GM23338 (cell line): Measurements from ENCODE around the gene ALDH6A1.

ENCODE experiments used
- CREB1 ChIP-seq: fragments of 250-450 bp; sonication (Bioruptor Pico); IDR thresholded peaks from 2 replicates; pipeline ENCODE4 v1.5.0; 2020; ENCODE audit warnings: low read depth, mild to moderate bottlenecking, moderate library complexity
- EZH2 ChIP-seq: fragments of 200-600 bp; sonication (generic); IDR thresholded peaks from one replicate; pipeline ENCODE4 v1.8.0; 2017; ENCODE audit warnings: antibody characterized with exemption, mild to moderate bottlenecking, low read depth; ENCODE audit not compliant: unreplicated experiment
- EZH2phosphoT487 ChIP-seq: fragments of 200-600 bp; sonication (generic); IDR thresholded peaks from one replicate; pipeline ENCODE4 v1.8.1; 2018; ENCODE audit warnings: antibody characterized with exemption; ENCODE audit not compliant: unreplicated experiment
- JUNB ChIP-seq: IDR thresholded peaks from one replicate; pipeline ENCODE4 v1.6.1; 2016; ENCODE audit warnings: antibody characterized with exemption; ENCODE audit not compliant: unreplicated experiment
- NANOG ChIP-seq: IDR thresholded peaks from 2 replicates; pipeline ENCODE4 v1.6.1; 2016; ENCODE audit warnings: antibody characterized with exemption, borderline replicate concordance
- POLR2AphosphoS5 ChIP-seq: IDR thresholded peaks from 2 replicates; pipeline ENCODE4 v1.6.1; 2016; ENCODE audit warnings: antibody characterized with exemption, low read depth
- STAT1 ChIP-seq: IDR thresholded peaks from one replicate; pipeline ENCODE4 v1.6.1; 2016; ENCODE audit warnings: antibody characterized with exemption; ENCODE audit not compliant: unreplicated experiment
- ZNF331 ChIP-seq: fragments of 250-450 bp; sonication (Bioruptor Pico); IDR thresholded peaks from 2 replicates; pipeline ENCODE4 v1.5.0; 2020; ENCODE audit warnings: low read depth, mild to moderate bottlenecking, moderate library complexity
- TF ChIP-seq, protein P1 (sequence below), 2 experiments: fragments of 200-600 bp in 1 of 2; sonication (generic) in 1 of 2; conservative IDR thresholded peaks; 2 replicates each; pipeline versions ENCODE4 v1.5.1 to v1.6.1; 2016 to 2017; ENCODE audit warnings: antibody characterized with exemption in 2 of 2, low read depth in 2 of 2, mild to moderate bottlenecking in 2 of 2, moderate library complexity in 1 of 2
- TF ChIP-seq, protein P2 (sequence below): IDR thresholded peaks from 2 replicates; pipeline ENCODE4 v1.6.1; 2016; ENCODE audit warnings: antibody characterized with exemption
- TF ChIP-seq, protein P3 (sequence below): IDR thresholded peaks from one replicate; pipeline ENCODE4 v1.6.1; 2018; ENCODE audit warnings: antibody characterized with exemption; ENCODE audit not compliant: unreplicated experiment
- TF ChIP-seq, protein P4 (sequence below): fragments of 250-450 bp; sonication (Bioruptor Pico); IDR thresholded peaks from 2 replicates; pipeline ENCODE4 v1.5.0; 2020; ENCODE audit warnings: mild to moderate bottlenecking, moderate library complexity

DNA sequence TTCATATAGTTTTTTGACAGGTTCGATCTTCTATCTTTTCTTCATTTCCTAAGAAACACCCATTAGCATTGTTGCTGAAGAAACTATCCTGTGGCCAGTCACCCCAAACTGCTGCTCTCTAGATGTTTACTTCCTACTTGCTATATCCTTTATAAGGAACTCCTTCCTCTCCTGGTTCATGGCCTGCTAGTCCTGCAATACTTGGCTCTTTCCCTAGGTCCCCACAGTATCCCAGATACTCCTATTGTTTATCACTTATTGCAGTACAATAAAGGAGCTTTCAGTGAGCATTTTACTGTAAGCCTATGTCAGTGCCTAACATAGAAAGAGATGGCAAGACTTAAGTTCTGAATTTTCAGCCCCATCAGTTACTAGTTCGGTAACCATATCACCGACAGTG lies 2.8 kb downstream of the ALDH6A1 start:
- TF ChIP-seq, protein P1, sequence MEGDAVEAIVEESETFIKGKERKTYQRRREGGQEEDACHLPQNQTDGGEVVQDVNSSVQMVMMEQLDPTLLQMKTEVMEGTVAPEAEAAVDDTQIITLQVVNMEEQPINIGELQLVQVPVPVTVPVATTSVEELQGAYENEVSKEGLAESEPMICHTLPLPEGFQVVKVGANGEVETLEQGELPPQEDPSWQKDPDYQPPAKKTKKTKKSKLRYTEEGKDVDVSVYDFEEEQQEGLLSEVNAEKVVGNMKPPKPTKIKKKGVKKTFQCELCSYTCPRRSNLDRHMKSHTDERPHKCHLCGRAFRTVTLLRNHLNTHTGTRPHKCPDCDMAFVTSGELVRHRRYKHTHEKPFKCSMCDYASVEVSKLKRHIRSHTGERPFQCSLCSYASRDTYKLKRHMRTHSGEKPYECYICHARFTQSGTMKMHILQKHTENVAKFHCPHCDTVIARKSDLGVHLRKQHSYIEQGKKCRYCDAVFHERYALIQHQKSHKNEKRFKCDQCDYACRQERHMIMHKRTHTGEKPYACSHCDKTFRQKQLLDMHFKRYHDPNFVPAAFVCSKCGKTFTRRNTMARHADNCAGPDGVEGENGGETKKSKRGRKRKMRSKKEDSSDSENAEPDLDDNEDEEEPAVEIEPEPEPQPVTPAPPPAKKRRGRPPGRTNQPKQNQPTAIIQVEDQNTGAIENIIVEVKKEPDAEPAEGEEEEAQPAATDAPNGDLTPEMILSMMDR (conservative IDR thresholded peaks at IDR 0.05; ENCODE audit: low read depth in 2 of 2), result no peak
- no peak for TF ChIP-seq CREB1 (CRISPR knock-in tag)
- TF ChIP-seq, protein P2, sequence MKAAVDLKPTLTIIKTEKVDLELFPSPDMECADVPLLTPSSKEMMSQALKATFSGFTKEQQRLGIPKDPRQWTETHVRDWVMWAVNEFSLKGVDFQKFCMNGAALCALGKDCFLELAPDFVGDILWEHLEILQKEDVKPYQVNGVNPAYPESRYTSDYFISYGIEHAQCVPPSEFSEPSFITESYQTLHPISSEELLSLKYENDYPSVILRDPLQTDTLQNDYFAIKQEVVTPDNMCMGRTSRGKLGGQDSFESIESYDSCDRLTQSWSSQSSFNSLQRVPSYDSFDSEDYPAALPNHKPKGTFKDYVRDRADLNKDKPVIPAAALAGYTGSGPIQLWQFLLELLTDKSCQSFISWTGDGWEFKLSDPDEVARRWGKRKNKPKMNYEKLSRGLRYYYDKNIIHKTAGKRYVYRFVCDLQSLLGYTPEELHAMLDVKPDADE, result no peak
- TF ChIP-seq NANOG, result no peak
- no peak for TF ChIP-seq EZH2phosphoT487
- TF ChIP-seq, protein P3, sequence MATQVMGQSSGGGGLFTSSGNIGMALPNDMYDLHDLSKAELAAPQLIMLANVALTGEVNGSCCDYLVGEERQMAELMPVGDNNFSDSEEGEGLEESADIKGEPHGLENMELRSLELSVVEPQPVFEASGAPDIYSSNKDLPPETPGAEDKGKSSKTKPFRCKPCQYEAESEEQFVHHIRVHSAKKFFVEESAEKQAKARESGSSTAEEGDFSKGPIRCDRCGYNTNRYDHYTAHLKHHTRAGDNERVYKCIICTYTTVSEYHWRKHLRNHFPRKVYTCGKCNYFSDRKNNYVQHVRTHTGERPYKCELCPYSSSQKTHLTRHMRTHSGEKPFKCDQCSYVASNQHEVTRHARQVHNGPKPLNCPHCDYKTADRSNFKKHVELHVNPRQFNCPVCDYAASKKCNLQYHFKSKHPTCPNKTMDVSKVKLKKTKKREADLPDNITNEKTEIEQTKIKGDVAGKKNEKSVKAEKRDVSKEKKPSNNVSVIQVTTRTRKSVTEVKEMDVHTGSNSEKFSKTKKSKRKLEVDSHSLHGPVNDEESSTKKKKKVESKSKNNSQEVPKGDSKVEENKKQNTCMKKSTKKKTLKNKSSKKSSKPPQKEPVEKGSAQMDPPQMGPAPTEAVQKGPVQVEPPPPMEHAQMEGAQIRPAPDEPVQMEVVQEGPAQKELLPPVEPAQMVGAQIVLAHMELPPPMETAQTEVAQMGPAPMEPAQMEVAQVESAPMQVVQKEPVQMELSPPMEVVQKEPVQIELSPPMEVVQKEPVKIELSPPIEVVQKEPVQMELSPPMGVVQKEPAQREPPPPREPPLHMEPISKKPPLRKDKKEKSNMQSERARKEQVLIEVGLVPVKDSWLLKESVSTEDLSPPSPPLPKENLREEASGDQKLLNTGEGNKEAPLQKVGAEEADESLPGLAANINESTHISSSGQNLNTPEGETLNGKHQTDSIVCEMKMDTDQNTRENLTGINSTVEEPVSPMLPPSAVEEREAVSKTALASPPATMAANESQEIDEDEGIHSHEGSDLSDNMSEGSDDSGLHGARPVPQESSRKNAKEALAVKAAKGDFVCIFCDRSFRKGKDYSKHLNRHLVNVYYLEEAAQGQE, result no peak
- TF ChIP-seq JUNB, result no peak
- no peak for TF ChIP-seq EZH2
- no peak for TF ChIP-seq POLR2AphosphoS5
- no peak for TF ChIP-seq ZNF331 (CRISPR knock-in tag)
- no peak for TF ChIP-seq STAT1
- TF ChIP-seq, protein P4, sequence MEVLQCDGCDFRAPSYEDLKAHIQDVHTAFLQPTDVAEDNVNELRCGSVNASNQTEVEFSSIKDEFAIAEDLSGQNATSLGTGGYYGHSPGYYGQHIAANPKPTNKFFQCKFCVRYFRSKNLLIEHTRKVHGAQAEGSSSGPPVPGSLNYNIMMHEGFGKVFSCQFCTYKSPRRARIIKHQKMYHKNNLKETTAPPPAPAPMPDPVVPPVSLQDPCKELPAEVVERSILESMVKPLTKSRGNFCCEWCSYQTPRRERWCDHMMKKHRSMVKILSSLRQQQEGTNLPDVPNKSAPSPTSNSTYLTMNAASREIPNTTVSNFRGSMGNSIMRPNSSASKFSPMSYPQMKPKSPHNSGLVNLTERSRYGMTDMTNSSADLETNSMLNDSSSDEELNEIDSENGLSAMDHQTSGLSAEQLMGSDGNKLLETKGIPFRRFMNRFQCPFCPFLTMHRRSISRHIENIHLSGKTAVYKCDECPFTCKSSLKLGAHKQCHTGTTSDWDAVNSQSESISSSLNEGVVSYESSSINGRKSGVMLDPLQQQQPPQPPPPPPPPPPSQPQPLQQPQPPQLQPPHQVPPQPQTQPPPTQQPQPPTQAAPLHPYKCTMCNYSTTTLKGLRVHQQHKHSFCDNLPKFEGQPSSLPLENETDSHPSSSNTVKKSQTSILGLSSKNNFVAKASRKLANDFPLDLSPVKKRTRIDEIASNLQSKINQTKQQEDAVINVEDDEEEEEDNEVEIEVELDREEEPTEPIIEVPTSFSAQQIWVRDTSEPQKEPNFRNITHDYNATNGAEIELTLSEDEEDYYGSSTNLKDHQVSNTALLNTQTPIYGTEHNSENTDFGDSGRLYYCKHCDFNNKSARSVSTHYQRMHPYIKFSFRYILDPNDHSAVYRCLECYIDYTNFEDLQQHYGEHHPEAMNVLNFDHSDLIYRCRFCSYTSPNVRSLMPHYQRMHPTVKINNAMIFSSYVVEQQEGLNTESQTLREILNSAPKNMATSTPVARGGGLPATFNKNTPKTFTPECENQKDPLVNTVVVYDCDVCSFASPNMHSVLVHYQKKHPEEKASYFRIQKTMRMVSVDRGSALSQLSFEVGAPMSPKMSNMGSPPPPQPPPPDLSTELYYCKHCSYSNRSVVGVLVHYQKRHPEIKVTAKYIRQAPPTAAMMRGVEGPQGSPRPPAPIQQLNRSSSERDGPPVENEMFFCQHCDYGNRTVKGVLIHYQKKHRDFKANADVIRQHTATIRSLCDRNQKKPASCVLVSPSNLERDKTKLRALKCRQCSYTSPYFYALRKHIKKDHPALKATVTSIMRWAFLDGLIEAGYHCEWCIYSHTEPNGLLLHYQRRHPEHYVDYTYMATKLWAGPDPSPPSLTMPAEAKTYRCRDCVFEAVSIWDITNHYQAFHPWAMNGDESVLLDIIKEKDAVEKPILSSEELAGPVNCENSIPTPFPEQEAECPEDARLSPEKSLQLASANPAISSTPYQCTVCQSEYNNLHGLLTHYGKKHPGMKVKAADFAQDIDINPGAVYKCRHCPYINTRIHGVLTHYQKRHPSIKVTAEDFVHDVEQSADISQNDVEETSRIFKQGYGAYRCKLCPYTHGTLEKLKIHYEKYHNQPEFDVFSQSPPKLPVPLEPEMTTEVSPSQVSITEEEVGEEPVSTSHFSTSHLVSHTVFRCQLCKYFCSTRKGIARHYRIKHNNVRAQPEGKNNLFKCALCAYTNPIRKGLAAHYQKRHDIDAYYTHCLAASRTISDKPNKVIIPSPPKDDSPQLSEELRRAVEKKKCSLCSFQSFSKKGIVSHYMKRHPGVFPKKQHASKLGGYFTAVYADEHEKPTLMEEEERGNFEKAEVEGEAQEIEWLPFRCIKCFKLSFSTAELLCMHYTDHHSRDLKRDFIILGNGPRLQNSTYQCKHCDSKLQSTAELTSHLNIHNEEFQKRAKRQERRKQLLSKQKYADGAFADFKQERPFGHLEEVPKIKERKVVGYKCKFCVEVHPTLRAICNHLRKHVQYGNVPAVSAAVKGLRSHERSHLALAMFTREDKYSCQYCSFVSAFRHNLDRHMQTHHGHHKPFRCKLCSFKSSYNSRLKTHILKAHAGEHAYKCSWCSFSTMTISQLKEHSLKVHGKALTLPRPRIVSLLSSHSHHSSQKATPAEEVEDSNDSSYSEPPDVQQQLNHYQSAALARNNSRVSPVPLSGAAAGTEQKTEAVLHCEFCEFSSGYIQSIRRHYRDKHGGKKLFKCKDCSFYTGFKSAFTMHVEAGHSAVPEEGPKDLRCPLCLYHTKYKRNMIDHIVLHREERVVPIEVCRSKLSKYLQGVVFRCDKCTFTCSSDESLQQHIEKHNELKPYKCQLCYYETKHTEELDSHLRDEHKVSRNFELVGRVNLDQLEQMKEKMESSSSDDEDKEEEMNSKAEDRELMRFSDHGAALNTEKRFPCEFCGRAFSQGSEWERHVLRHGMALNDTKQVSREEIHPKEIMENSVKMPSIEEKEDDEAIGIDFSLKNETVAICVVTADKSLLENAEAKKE, result no peak
